ENCODE results near the gene C2orf49. TPM values are rescaled to one million over a fixed set of nuclear protein-coding genes. Genes with fewer than 3 reads are reported as not detected.

Gene C2orf49
- total and polyA plus RNA-seq, 2 of the 8 experiments (the other 6 are each of a cell fraction or from before 2014, with no cell fraction given), result 5.6 to 19.9 TPM

DNA sequence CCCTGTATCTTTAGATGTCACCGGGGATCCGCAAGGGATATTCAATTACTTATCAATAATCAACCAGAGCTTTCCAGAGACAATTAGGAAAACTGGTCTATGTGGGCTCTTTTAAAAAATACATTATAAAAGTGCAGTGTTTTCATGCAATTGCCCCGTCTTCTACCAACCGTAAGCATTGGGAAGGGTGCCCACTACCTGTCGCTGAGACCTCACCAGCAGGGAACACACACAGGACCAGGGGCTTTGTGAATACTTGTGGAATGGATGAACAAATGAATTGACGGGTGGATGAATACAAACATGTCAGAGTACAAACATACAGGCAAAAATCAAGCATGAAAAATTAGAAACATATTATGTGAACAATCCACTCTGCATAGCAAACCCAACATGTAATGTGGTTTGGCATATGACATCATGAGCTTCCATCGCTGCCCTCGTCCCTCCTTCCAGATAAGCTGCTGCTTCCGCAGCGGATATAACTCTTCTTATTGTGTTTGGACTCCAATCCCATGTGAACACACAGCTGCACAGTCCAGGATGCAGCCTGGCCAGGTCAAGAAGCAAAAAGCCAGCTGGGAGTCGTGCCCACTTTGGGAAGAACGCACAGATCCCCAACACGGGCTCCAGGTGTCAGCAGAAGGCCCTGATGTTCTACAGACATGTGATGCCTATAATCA is 56.2 kb downstream of the C2orf49 start:
- H4K8ac ChIP-seq (ENCODE audit: extremely low read depth, insufficient read depth, low read length), result no peak overlapping the region
- H3K27ac ChIP-seq (ENCODE audit: low read depth, low read length), result no peak overlapping the region
- no peak overlapping the region for H4K91ac ChIP-seq (replicated peaks; ENCODE audit: insufficient read length, low read length)
- TF ChIP-seq PHF8 (conservative IDR thresholded peaks at IDR 0.05; ENCODE audit: low read depth, low read length), result no peak
- TF ChIP-seq JUN (IDR thresholded peaks at IDR 0.05; ENCODE audit: low read depth, low read length), result no peak
- no peak for TF ChIP-seq RFX5 (IDR thresholded peaks at IDR 0.05; ENCODE audit: borderline replicate concordance, low read depth, low read length)
- TF ChIP-seq POLR2A (IDR thresholded peaks at IDR 0.05; ENCODE audit: control extremely low read depth in 1 of 2, low read depth in 2 of 2, low read length in 2 of 2), result no peak; a peak in 1 of 3 replicates
- H3K36me3 ChIP-seq (ENCODE audit: control insufficient read depth in 2 of 4, insufficient read depth in 4 of 4, low read length in 3 of 4), result peaks cover 0 to 5% (median 0%) of the 10 kb centered on the region in 4 experiments; a peak in 3 of 8 replicates
- H3K4me2 ChIP-seq (ENCODE audit: insufficient read depth in 1 of 2, low read depth in 2 of 2, low read length in 2 of 2), result no peak overlapping the region
- no peak overlapping the region for H3K4me3 ChIP-seq (ENCODE audit: extremely low read depth in 1 of 4, insufficient read depth in 2 of 4, low read depth in 3 of 4, low read length in 4 of 4)
- no peak overlapping the region for H2BK20ac ChIP-seq (ENCODE audit: low read length)
- DNase-seq (ENCODE audit: low read depth in 1 of 2, low spot score in 2 of 2), result no peak
- POLR2A ChIA-PET (ENCODE audit: partially characterized antibody), result interaction anchor here (0.9 to 2.5 kb wide), 2 partner anchors 10 to 83 kb away, joined by 3 to 6 read pairs; no protein-coding TSS in a partner anchor
- no peak overlapping the region for H2BK5ac ChIP-seq (ENCODE audit: low read depth, low read length)
- H2AK5ac ChIP-seq (ENCODE audit: low read depth, low read length), result no peak overlapping the region
- peaks cover 0 to 1% of the 10 kb centered on the region in 2 experiments for H4K20me1 ChIP-seq (replicated peaks in 1 of 2; ENCODE audit: control insufficient read depth in 1 of 2, insufficient read depth in 2 of 2, low read length in 2 of 2)
- H3K56ac ChIP-seq (replicated peaks; ENCODE audit: insufficient read length, low read depth, low read length), result no peak overlapping the region
- no peaks in the 10 kb centered on the region; the same call in 1 of the 2 replicates for H3K23me2 ChIP-seq (ENCODE audit: low read depth, low read length)
- H3K4me1 ChIP-seq (replicated peaks in 1 of 4; ENCODE audit: control insufficient read depth in 3 of 4, insufficient read depth in 4 of 4, low read length in 3 of 4), result peaks cover 0 to 5% (median 2%) of the 10 kb centered on the region in 4 experiments; a peak in 4 of 7 replicates
- CTCF ChIA-PET (ENCODE audit: partially characterized antibody), result interaction anchor here (1.1 to 5.6 kb wide), 7 partner anchors 10 to 127 kb away, joined by 3 to 27 read pairs (median 5); no protein-coding TSS in a partner anchor
- no peak overlapping the region for H2BK120ac ChIP-seq (replicated peaks; ENCODE audit: low read depth, low read length)
- H3K27me3 ChIP-seq (replicated peaks in 1 of 4; ENCODE audit: control insufficient read depth in 3 of 4, extremely low read depth in 1 of 4, insufficient read depth in 3 of 4, low read length in 3 of 4), result peaks cover 0 to under 1% (median 0%) of the 10 kb centered on the region in 4 experiments; a peak in 1 of 7 replicates
- H3K14ac ChIP-seq (ENCODE audit: insufficient read length), result no peak overlapping the region
- no peak overlapping the region for H2AFZ ChIP-seq (ENCODE audit: low read length)
- peaks cover 0 to 73% of the 10 kb centered on the region in 2 experiments; a peak in 2 of 4 replicates for H3K79me2 ChIP-seq (ENCODE audit: control insufficient read depth in 1 of 2, insufficient read depth in 2 of 2, low read length in 2 of 2)
- H3K23ac ChIP-seq (ENCODE audit: insufficient read length), result no peak overlapping the region
- no peak overlapping the region for H4K5ac ChIP-seq (ENCODE audit: insufficient read length, low read depth, low read length)
- no peak overlapping the region for H3K18ac ChIP-seq (ENCODE audit: extremely low read depth, low read length)
- H2BK12ac ChIP-seq (ENCODE audit: low read depth, low read length), result no peak overlapping the region
- H3K4ac ChIP-seq (replicated peaks; ENCODE audit: insufficient read length, low read depth, low read length), result no peak overlapping the region
- H2BK15ac ChIP-seq (ENCODE audit: low read length), result no peak overlapping the region
- no peaks in the 10 kb centered on the region for H3K9me3 ChIP-seq (ENCODE audit: insufficient read depth in 2 of 2, low read depth in 1 of 2, low read length in 1 of 2)
- 95% methylated on average over 13 of the region's 13 CpGs; no CpG with 5 or more reads in 1 of the 2 experiments for WGBS, 2 experiments (ENCODE audit: extremely low coverage in 1 of 2, insufficient coverage in 1 of 2, insufficient read length in 1 of 2, insufficient replicate concordance in 2 of 2, low coverage in 1 of 2, low lambda C conversion rate in 2 of 2, missing lambda C conversion rate in 1 of 2)
- FAIRE-seq, result no peak
- H3K79me1 ChIP-seq (ENCODE audit: low read depth, low read length), result peaks cover 11% of the 10 kb centered on the region
- H3K9ac ChIP-seq (replicated peaks in 1 of 4; ENCODE audit: extremely low read depth in 1 of 4, low read depth in 3 of 4, low read length in 3 of 4), result no peak overlapping the region

Measured in H1 (cell line).